Measurements from ENCODE around the gene NECTIN4. TPM values are rescaled to one million over a fixed set of nuclear protein-coding genes. Genes with fewer than 3 reads are reported as not detected.

The NECTIN4 gene
- total RNA-seq, 4 donors from 2014 or later: 52.7 to 161 (median 96.2) TPM

DNA sequence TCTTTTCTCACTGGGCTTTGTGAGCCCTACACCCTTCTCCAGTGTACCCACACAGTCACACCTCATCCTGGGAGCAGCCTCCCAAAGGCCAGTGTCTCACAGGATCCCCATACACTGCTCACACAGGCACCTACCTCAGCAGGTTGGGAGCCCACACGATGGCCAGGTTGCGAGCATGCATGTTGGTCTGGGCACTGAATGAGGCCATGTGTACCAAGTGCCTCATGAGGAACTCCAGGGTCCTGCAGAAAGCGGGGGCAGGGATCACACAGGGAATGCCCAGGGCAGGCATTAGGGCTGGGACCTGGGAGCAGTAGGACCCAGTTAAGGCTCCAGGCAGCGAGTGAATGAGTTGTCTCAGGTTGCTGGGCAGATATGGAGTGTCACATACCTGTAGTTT is 35.1 kb downstream of the NECTIN4 start:
- 86 to 87% methylated on average over 1 to 4 of the region's 4 CpGs for WGBS, 2 donors
- TF ChIP-seq, protein P1, sequence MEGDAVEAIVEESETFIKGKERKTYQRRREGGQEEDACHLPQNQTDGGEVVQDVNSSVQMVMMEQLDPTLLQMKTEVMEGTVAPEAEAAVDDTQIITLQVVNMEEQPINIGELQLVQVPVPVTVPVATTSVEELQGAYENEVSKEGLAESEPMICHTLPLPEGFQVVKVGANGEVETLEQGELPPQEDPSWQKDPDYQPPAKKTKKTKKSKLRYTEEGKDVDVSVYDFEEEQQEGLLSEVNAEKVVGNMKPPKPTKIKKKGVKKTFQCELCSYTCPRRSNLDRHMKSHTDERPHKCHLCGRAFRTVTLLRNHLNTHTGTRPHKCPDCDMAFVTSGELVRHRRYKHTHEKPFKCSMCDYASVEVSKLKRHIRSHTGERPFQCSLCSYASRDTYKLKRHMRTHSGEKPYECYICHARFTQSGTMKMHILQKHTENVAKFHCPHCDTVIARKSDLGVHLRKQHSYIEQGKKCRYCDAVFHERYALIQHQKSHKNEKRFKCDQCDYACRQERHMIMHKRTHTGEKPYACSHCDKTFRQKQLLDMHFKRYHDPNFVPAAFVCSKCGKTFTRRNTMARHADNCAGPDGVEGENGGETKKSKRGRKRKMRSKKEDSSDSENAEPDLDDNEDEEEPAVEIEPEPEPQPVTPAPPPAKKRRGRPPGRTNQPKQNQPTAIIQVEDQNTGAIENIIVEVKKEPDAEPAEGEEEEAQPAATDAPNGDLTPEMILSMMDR (IDR thresholded peaks at IDR 0.05): no peak
- no peak for TF ChIP-seq POLR2A (IDR thresholded peaks at IDR 0.05)

DNA sequence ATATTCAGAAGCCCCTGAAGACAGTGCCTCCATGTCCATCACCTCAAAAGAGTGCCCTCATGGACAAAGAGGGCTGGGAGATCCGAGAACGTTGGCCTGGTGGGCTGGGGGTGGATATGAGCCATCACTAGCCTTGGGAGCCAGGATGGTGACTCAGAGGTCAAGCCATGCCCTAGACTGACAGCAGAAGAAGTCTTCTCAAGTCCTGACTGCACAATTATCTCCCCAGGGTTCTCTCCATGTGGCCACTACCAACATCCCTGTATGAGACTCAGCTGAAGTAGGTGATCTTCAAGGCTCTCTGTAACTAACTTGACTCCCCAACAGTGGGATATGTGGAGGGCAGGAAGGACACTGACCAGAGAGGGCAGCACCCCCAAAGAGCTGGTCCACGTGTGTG is 36.5 kb downstream of the NECTIN4 start:
- 70 to 76% methylated on average over 2 to 3 of the region's 3 CpGs for WGBS, 2 donors
- Histone ChIP-seq H3K4me1 (peaks cover 0 to under 1% (median 0%) of the 10 kb centered on the region in 3 donors), H3K9me3 (no peaks in the 10 kb centered on the region), H3K36me3 (peaks cover 0 to 95% (median 27%) of the 10 kb centered on the region in 3 donors), H3K27me3 (peaks cover 0 to 25% (median 0%) of the 10 kb centered on the region in 4 donors), H3K4me3 (no peak overlapping the region), H3K27ac (no peak overlapping the region)
- no peak for TF ChIP-seq POLR2A (IDR thresholded peaks at IDR 0.05)
- TF ChIP-seq, protein P1 (IDR thresholded peaks at IDR 0.05): no peak
- intact Hi-C loops (cut with DNase I): no loop called here
- no peak for DNase-seq

More for the DNA sequence above, 35.1 kb downstream of the NECTIN4 start:
- intact Hi-C loops (cut with DNase I): no loop called here
- no peak for DNase-seq
- H3K27ac ChIP-seq: no peak overlapping the region
- H3K27me3 ChIP-seq: peaks cover 0 to 25% (median 0%) of the 10 kb centered on the region in 4 donors
- H3K4me1 ChIP-seq: no peaks in the 10 kb centered on the region
- H3K36me3 ChIP-seq: peaks cover 0 to 91% (median 27%) of the 10 kb centered on the region in 3 donors
- no peak overlapping the region for H3K4me3 ChIP-seq
- H3K9me3 ChIP-seq: no peaks in the 10 kb centered on the region

DNA sequence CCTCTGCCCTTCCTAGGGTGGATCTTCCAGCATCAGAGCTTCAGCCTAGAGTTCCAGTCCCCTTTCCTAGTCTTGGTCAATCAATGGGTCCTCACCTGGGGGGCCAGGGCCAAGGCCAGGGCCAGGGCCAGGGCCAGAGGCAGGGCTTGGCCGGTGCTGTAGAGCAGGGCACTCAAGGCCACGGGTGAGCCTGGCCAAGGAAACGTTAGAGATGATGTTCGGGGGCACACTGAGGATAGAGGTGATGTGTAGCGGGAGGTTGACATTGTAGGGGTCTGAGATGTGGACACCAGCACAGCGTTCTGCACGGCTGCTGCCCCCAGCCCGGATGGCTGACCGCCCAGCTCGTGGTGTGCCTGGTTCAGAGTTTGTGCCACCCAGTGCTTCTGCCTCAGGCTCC is 38.1 kb downstream of the NECTIN4 start:
- Histone ChIP-seq H3K9me3 (no peaks in the 10 kb centered on the region), H3K27ac (no peak overlapping the region), H3K4me3 (no peak overlapping the region), H3K4me1 (peaks cover 0 to 17% (median 0%) of the 10 kb centered on the region in 3 donors), H3K27me3 (peaks cover 0 to 21% (median 0%) of the 10 kb centered on the region in 4 donors), H3K36me3 (peaks cover 0 to 81% (median 32%) of the 10 kb centered on the region in 3 donors)
- TF ChIP-seq, protein P1 (IDR thresholded peaks at IDR 0.05): no peak
- TF ChIP-seq POLR2A (IDR thresholded peaks at IDR 0.05): no peak
- no peak for DNase-seq
- 90 to 96% methylated on average over 4 to 10 of the region's 10 CpGs for WGBS, 2 donors
- intact Hi-C loops (cut with DNase I): no loop called here

DNA sequence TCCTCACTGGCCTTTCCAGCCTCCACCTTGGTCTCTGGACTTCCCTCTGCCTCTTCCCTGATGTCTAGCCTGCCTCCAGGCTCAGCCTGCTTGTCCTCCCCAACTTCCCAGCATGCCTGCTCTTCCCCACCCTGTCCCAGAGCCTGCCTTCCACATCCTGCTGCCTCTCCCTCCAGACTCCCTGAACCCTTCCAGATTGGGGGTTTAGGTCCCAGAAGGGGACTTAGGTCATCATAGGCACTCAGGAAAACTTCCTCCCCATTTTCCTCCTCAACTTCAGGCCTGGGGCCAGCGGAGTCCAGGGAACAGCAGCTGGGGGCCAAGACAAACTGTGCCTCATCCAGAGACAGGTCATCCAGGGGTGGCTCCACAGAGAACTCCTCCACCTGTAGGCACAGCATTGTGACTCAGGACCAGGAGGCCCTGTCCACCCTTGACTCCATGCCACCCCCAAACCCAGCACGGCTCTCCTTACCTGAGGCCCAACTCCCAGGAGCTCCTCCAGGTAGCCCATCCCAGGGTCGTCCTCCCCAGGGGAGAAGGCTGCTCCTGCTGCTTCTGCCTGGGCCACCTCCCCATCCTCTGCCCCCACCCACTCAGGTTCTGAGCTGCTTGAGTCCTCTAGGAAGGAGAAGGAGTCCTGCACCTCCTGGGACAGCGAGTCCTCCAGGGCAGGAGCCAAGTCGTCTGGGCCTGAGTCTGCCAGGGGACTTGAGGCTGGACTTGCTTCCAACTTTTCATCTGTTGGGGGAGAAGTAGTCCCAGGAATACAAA is 40.2 kb downstream of the NECTIN4 start:
- intact Hi-C loops (cut with DNase I): no loop called here
- Histone ChIP-seq H3K36me3 (peaks cover 0 to 65% (median 26%) of the 10 kb centered on the region in 3 donors), H3K27me3 (peaks cover 0 to 3% (median 0%) of the 10 kb centered on the region in 4 donors), H3K4me1 (peaks cover 3 to 26% (median 5%) of the 10 kb centered on the region in 3 donors), H3K4me3 (no peak overlapping the region), H3K27ac (no peak overlapping the region), H3K9me3 (no peaks in the 10 kb centered on the region)
- TF ChIP-seq, protein P1 (IDR thresholded peaks at IDR 0.05): no peak
- TF ChIP-seq POLR2A (IDR thresholded peaks at IDR 0.05): no peak
- WGBS, 2 donors: 80 to 100% methylated on average over 1 of the region's 5 CpGs
- no peak for DNase-seq

Data from esophagus squamous epithelium (tissue), 5 donors.